Fibroblast of lung (primary cell): ENCODE measurements around the gene BTBD9.

ENCODE experiments used
- CTCF ChIP-seq, 2 donors: IDR thresholded peaks in 1 of 2; conservative IDR thresholded peaks in 1 of 2; 1 replicate in 1 of 2; 2 replicates in 1 of 2; pipeline ENCODE4 v1.5.1; 2011 to 2012; ENCODE audit warnings: low read length in 2 of 2, control low read depth in 1 of 2, inconsistent platforms in 1 of 2, low read depth in 1 of 2, mild to moderate bottlenecking in 1 of 2
- EZH2 ChIP-seq: IDR thresholded peaks from 2 replicates; pipeline ENCODE4 v1.5.1; 2012; ENCODE audit warnings: low read length, control low read depth, mild to moderate bottlenecking; ENCODE audit errors: missing control alignments

DNA sequence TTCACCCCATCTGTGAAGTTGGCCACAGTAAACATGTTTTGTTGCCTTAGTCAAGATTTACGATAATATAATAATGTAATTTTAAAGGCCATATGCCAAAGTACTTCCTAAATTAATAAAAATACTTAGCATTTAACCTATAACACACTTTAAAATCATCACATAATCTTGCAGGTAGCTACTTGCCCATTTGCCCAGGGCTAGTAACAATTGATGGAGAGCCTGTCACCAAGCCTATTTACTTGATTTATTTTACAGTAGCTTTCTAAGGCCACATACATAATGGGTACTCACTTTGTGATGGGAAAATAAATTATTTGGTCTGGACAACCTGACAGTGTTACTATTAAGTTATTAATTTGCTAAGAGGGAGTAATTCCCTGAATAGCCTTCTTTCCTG, 14.5 kb downstream of the BTBD9 start:
- no peak for TF ChIP-seq CTCF (conservative IDR thresholded peaks at IDR 0.05 in 1 of 2, IDR thresholded peaks at IDR 0.05 in 1 of 2; ENCODE audit: low read depth in 1 of 2, low read length in 2 of 2)
- no peak for TF ChIP-seq EZH2
